MM.1S (cell line): ENCODE results near the gene HES5.

Experiments used
- DNase-seq: peaks from one replicate; pipeline ENCODE4 v3.0.0-alpha.2; 2015
- H2AFZ ChIP-seq: fragments of 300-600 bp; sonication (generic); 2 replicates; pipeline ENCODE4 v1.6.0; 2016; ENCODE audit warnings: antibody characterized with exemption, low read length
- H3F3A ChIP-seq: fragments of 300-600 bp; sonication (generic); 2 replicates; pipeline ENCODE4 v1.6.1; 2016; ENCODE audit warnings: mild to moderate bottlenecking, antibody characterized with exemption, low read length, moderate library complexity, mixed read lengths; ENCODE audit not compliant: insufficient read depth
- H3K27ac ChIP-seq: fragments of 300-600 bp; sonication (generic); 2 replicates; pipeline ENCODE4 v1.5.1; 2016; ENCODE audit warnings: mild to moderate bottlenecking, low read length
- H3K27me3 ChIP-seq: fragments of 300-600 bp; sonication (generic); replicated peaks from 2 replicates; pipeline ENCODE4 v1.6.0; 2016; ENCODE audit warnings: low read length; ENCODE audit not compliant: insufficient read depth
- H3K36me3 ChIP-seq: fragments of 300-600 bp; sonication (generic); replicated peaks from 2 replicates; pipeline ENCODE4 v1.6.1; 2016; ENCODE audit warnings: mild to moderate bottlenecking, low read length, mixed read lengths; ENCODE audit not compliant: insufficient read depth
- H3K4me1 ChIP-seq: fragments of 300-600 bp; sonication (generic); 2 replicates; pipeline ENCODE4 v1.6.1; 2016; ENCODE audit warnings: low read length, mixed read lengths
- H3K4me2 ChIP-seq: fragments of 300-600 bp; sonication (generic); 2 replicates; pipeline ENCODE4 v1.6.0; 2016; ENCODE audit warnings: low read depth, low read length
- H3K4me3 ChIP-seq: fragments of 300-600 bp; sonication (generic); 2 replicates; pipeline ENCODE4 v1.5.1; 2016; ENCODE audit warnings: low read length, mixed read lengths
- H3K79me2 ChIP-seq: fragments of 300-600 bp; sonication (generic); 2 replicates; pipeline ENCODE4 v1.6.1; 2016; ENCODE audit warnings: mixed run types, low read length, mixed read lengths
- H3K9ac ChIP-seq: fragments of 300-600 bp; sonication (generic); 2 replicates; pipeline ENCODE4 v1.6.1; 2016; ENCODE audit warnings: low read length, mixed read lengths
- H3K9me2 ChIP-seq: fragments of 300-600 bp; sonication (generic); replicated peaks from 2 replicates; pipeline ENCODE4 v1.6.1; 2016; ENCODE audit warnings: mild to moderate bottlenecking, low read length, mixed read lengths; ENCODE audit not compliant: insufficient read depth
- H3K9me3 ChIP-seq: fragments of 300-600 bp; sonication (generic); replicated peaks from 2 replicates; pipeline ENCODE4 v1.6.1; 2016; ENCODE audit warnings: mild to moderate bottlenecking, low read length, mixed read lengths; ENCODE audit not compliant: insufficient read depth
- H4K20me1 ChIP-seq: fragments of 300-600 bp; sonication (generic); 2 replicates; pipeline ENCODE4 v1.6.1; 2016; ENCODE audit warnings: mild to moderate bottlenecking, low read length, moderate library complexity, mixed read lengths; ENCODE audit not compliant: insufficient read depth
- CTCF ChIP-seq: fragments of 300-600 bp; sonication (generic); IDR thresholded peaks from 2 replicates; pipeline ENCODE4 v1.5.1; 2016; ENCODE audit warnings: antibody characterized with exemption, low read length, mixed read lengths
- EZH2 ChIP-seq: fragments of 300-600 bp; sonication (generic); optimal IDR thresholded peaks from 2 replicates; pipeline ENCODE3; 2017; ENCODE audit warnings: low read depth, mild to moderate bottlenecking, antibody characterized with exemption, low read length, mixed read lengths
- EZH2phosphoT487 ChIP-seq: fragments of 300-600 bp; sonication (generic); IDR thresholded peaks from 2 replicates; pipeline ENCODE4 v1.6.1; 2018; ENCODE audit warnings: antibody characterized with exemption, low read length

HES5 gene

GRCh38 chr1:2561446-2561845, 31.4 kb upstream of the HES5 start:
- DNase-seq = no peak
- Histone ChIP-seq H3K27me3 (peaks cover 6% of the 10 kb centered on the region; the same call in 1 of the 2 replicates), H3K4me2 (no peak overlapping the region), H3K36me3 (no peaks in the 10 kb centered on the region), H3K79me2 (peaks cover 12% of the 10 kb centered on the region), H3K9ac (no peak overlapping the region), H3K9me3 (no peaks in the 10 kb centered on the region), H3F3A (no peaks in the 10 kb centered on the region), H3K27ac (no peak overlapping the region), H4K20me1 (no peaks in the 10 kb centered on the region), H3K4me1 (0 out of 2 replicates have a peak, but pooled peaks cover 4% of the 10 kb centered on the region), H3K9me2 (no peaks in the 10 kb centered on the region), H2AFZ (no peak overlapping the region), H3K4me3 (no peak overlapping the region)
- no peak for TF ChIP-seq EZH2phosphoT487

- no peak overlapping the region for H3K4me3 ChIP-seq
- no peaks in the 10 kb centered on the region for H3K9me2 ChIP-seq
- H3K9ac ChIP-seq = no peak overlapping the region
- no peak overlapping the region for H2AFZ ChIP-seq
- H3F3A ChIP-seq = no peaks in the 10 kb centered on the region
- H3K4me1 ChIP-seq = peaks cover 7% of the 10 kb centered on the region
- H3K27me3 ChIP-seq = no peaks in the 10 kb centered on the region
- H3K27ac ChIP-seq = no peak overlapping the region
- TF ChIP-seq CTCF (no peak), EZH2 (no peak), EZH2phosphoT487 (no peak)
- no peak for DNase-seq
- no peaks in the 10 kb centered on the region for H4K20me1 ChIP-seq
- no peaks in the 10 kb centered on the region for H3K36me3 ChIP-seq
- H3K9me3 ChIP-seq = no peaks in the 10 kb centered on the region
- no peak overlapping the region for H3K4me2 ChIP-seq
- H3K79me2 ChIP-seq = peaks cover 21% of the 10 kb centered on the region
These were observed 30.4 kb upstream of the HES5 start for GRCh38 chr1:2560299-2561073.

- H4K20me1 ChIP-seq = no peaks in the 10 kb centered on the region
These were observed 29.6 kb upstream of the HES5 start for GRCh38 chr1:2559509-2560298.

More at GRCh38 chr1:2559509-2560298, 29.6 kb upstream of the HES5 start:
- Histone ChIP-seq H3K4me3 (no peak overlapping the region), H3K9ac (no peak overlapping the region), H3K9me3 (no peaks in the 10 kb centered on the region), H3K79me2 (peaks cover 21% of the 10 kb centered on the region), H3F3A (no peaks in the 10 kb centered on the region), H3K4me1 (peaks cover 14% of the 10 kb centered on the region), H3K9me2 (no peaks in the 10 kb centered on the region), H3K27me3 (no peaks in the 10 kb centered on the region), H2AFZ (no peak overlapping the region), H3K4me2 (no peak overlapping the region), H3K27ac (no peak overlapping the region), H3K36me3 (no peaks in the 10 kb centered on the region)
- no peak for DNase-seq
- TF ChIP-seq EZH2phosphoT487 = no peak
- TF ChIP-seq CTCF = no peak
- no peak for TF ChIP-seq EZH2
